ENCODE data around the gene ACP7. TPM values are rescaled to one million over a fixed set of nuclear protein-coding genes. Genes with fewer than 3 reads are reported as not detected.

Gene ACP7
- total RNA-seq, 1 experiment from 2014 or later, result not detected

- ChIA-PET CTCF (interaction anchor here (0.6 to 1.2 kb wide), 5 partner anchors 15 to 203 kb away, joined by 3 to 4 read pairs (median 3); no protein-coding TSS in a partner anchor), POLR2A (interaction anchor here (0.6 to 1.4 kb wide), 6 partner anchors 14 to 309 kb away, joined by 3 to 5 read pairs (median 3); partner anchors contain the start of genes RPS16 and SAMD4B)
- TSS peak; percentile 45 for BruUV-seq (replicated peaks)
- intact Hi-C loops (cut with micrococcal nuclease), result loop anchor here (1.0 to 10.0 kb wide), 2 partner anchors 285 to 408 kb away; partner anchors contain the start of gene EID2B
- Mint-ChIP-seq H3K4me3 (ENCODE audit: unreplicated experiment) (peak overlapping the region; percentile 87), H3K36me3 (ENCODE audit: insufficient read depth, unreplicated experiment) (peaks cover 7% of the 10 kb centered on the region), H3K27me3 (ENCODE audit: insufficient read depth, unreplicated experiment) (no peaks in the 10 kb centered on the region), H3K4me1 (ENCODE audit: insufficient read depth, unreplicated experiment) (peaks cover 24% of the 10 kb centered on the region), H3K27ac (ENCODE audit: low read depth, unreplicated experiment) (peak overlapping the region; percentile 3), H3K9me3 (ENCODE audit: unreplicated experiment) (no peaks in the 10 kb centered on the region)
- TF ChIP-seq CTCF (IDR thresholded peaks at IDR 0.05; ENCODE audit: unreplicated experiment), result no peak
- peak; percentile 53 for DNase-seq (ENCODE audit: unreplicated experiment)
Observed at GRCh38 chr19:39126312-39127187, 42.4 kb downstream of the ACP7 start.

- TF ChIP-seq CTCF (IDR thresholded peaks at IDR 0.05; ENCODE audit: unreplicated experiment), result no peak
- CTCF ChIA-PET, result interaction anchor here (0.6 kb wide), 3 partner anchors 75 to 407 kb away, joined by 3 to 4 read pairs (median 3); no protein-coding TSS in a partner anchor
- peaks cover 24% of the 10 kb centered on the region for H3K4me1 Mint-ChIP-seq (ENCODE audit: insufficient read depth, unreplicated experiment)
- no peak overlapping the region for H3K27ac Mint-ChIP-seq (ENCODE audit: low read depth, unreplicated experiment)
- intact Hi-C loops (cut with micrococcal nuclease), result loop anchor here (10.0 kb wide), 1 partner anchor 407 kb away; the partner anchor contains the start of gene EID2B
- no peak overlapping the region for H3K4me3 Mint-ChIP-seq (ENCODE audit: unreplicated experiment)
- no peaks in the 10 kb centered on the region for H3K27me3 Mint-ChIP-seq (ENCODE audit: insufficient read depth, unreplicated experiment)
- H3K36me3 Mint-ChIP-seq (ENCODE audit: insufficient read depth, unreplicated experiment), result peaks cover 7% of the 10 kb centered on the region
- H3K9me3 Mint-ChIP-seq (ENCODE audit: unreplicated experiment), result no peaks in the 10 kb centered on the region
- POLR2A ChIA-PET, result interaction anchor here (1.1 to 1.4 kb wide), 2 partner anchors 10 to 198 kb away, joined by 3 to 4 read pairs; no protein-coding TSS in a partner anchor
- no TSS peak for BruUV-seq (replicated peaks)
- peak; percentile 13 for DNase-seq (ENCODE audit: unreplicated experiment)
Observed at GRCh38 chr19:39127812-39128515, 43.8 kb downstream of the ACP7 start.

DNA sequence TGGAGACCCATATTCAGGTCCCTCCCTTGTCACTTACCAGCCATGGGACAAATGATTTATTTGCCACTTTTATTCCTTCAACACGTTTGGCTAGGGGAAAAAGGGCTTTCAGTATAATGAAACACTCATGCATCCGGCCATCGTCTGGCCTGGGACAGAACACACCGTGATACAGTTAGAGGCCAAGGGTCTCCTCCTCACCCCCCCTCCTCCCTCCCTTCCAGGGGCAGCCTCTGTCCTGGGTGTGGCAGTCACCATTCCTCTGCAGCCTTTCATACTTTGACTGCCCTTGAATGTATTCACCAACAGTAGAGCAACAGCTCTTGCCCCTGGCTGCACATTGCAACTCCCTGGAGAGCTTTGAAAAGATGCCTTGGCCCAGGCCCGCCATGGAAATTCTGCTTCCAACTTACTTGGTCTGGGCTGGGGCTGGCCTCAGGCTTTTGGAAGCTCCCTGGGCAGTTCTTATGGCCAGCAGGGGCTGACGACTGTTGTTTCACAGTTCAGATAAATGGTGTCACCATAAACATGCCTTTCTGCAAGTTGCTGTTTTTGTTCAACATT is 44.4 kb downstream of the ACP7 start:
- Mint-ChIP-seq H3K4me3 (ENCODE audit: unreplicated experiment) (no peak overlapping the region), H3K9me3 (ENCODE audit: unreplicated experiment) (no peaks in the 10 kb centered on the region), H3K27ac (ENCODE audit: low read depth, unreplicated experiment) (no peak overlapping the region), H3K4me1 (ENCODE audit: insufficient read depth, unreplicated experiment) (peaks cover 24% of the 10 kb centered on the region), H3K27me3 (ENCODE audit: insufficient read depth, unreplicated experiment) (no peaks in the 10 kb centered on the region), H3K36me3 (ENCODE audit: insufficient read depth, unreplicated experiment) (peaks cover 7% of the 10 kb centered on the region)
- no peak for DNase-seq (ENCODE audit: unreplicated experiment)
- no peak for TF ChIP-seq CTCF (IDR thresholded peaks at IDR 0.05; ENCODE audit: unreplicated experiment)
- BruUV-seq (replicated peaks), result no TSS peak
- POLR2A ChIA-PET, result interaction anchor here (1.1 to 1.4 kb wide), 2 partner anchors 9 to 198 kb away, joined by 3 to 4 read pairs; no protein-coding TSS in a partner anchor
- CTCF ChIA-PET, result interaction anchor here (0.6 to 1.2 kb wide), 5 partner anchors 21 to 166 kb away, joined by 3 to 4 read pairs (median 3); no protein-coding TSS in a partner anchor
- intact Hi-C loops (cut with micrococcal nuclease), result loop anchor here (10.0 kb wide), 1 partner anchor 406 kb away; the partner anchor contains the start of gene EID2B
